ENCODE results near the gene DDIT3. TPM values are rescaled to one million over a fixed set of nuclear protein-coding genes. Genes with fewer than 3 reads are reported as not detected.

DDIT3 gene
- total and polyA plus RNA-seq, 2 of the 8 experiments (the other 6 are each of a cell fraction or from before 2014, with no cell fraction given) = 4.9 to 5.7 TPM

DNA sequence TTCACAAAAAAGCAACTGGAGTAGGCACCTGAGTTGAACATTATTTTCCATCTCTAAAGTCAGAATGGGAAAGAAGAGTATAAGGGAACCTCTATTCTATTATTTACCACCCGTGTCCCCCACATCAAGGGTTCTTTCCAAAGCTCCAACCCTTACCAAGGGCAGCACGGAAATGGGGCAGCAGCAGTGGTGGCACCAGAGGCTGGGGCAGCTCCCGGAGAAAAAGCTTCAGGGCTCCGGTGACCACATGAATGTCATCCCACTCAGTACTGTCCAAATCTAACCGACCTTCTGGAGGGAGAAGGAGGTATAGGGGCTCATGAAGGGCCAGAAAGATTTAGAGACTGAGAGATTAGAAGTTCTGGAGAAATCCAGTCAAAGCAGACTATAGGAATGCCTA lies 46.4 kb downstream of the DDIT3 start:
- Histone ChIP-seq H3K9ac (replicated peaks in 1 of 4; ENCODE audit: extremely low read depth in 1 of 4, low read depth in 3 of 4, low read length in 3 of 4) (no peak overlapping the region), H3K79me1 (ENCODE audit: low read depth, low read length) (no peaks in the 10 kb centered on the region), H4K8ac (ENCODE audit: extremely low read depth, insufficient read depth, low read length) (no peak overlapping the region), H2AFZ (ENCODE audit: low read length) (no peak overlapping the region), H3K56ac (replicated peaks; ENCODE audit: insufficient read length, low read depth, low read length) (no peak overlapping the region), H3K36me3 (ENCODE audit: control insufficient read depth in 2 of 4, insufficient read depth in 4 of 4, low read length in 3 of 4) (peaks cover 0 to 7% (median 2%) of the 10 kb centered on the region in 4 experiments; a peak in 3 of 8 replicates), H2BK5ac (ENCODE audit: low read depth, low read length) (no peak overlapping the region), H3K4me2 (ENCODE audit: insufficient read depth in 1 of 2, low read depth in 2 of 2, low read length in 2 of 2) (no peak overlapping the region), H3K27me3 (replicated peaks in 1 of 4; ENCODE audit: control insufficient read depth in 3 of 4, extremely low read depth in 1 of 4, insufficient read depth in 3 of 4, low read length in 3 of 4) (peaks cover 20 to 49% (median 42%) of the 10 kb centered on the region in 4 experiments), H2BK15ac (ENCODE audit: low read length) (no peak overlapping the region), H3K14ac (ENCODE audit: insufficient read length) (no peak overlapping the region), H3K18ac (ENCODE audit: extremely low read depth, low read length) (no peak overlapping the region), H3K4me3 (ENCODE audit: extremely low read depth in 1 of 4, insufficient read depth in 2 of 4, low read depth in 3 of 4, low read length in 4 of 4) (no peak overlapping the region), H4K91ac (replicated peaks; ENCODE audit: insufficient read length, low read length) (no peak overlapping the region), H2BK12ac (ENCODE audit: low read depth, low read length) (no peak overlapping the region), H2AK5ac (ENCODE audit: low read depth, low read length) (no peak overlapping the region), H4K20me1 (replicated peaks in 1 of 2; ENCODE audit: control insufficient read depth in 1 of 2, insufficient read depth in 2 of 2, low read length in 2 of 2) (peaks cover 0 to 4% of the 10 kb centered on the region in 2 experiments), H3K23ac (ENCODE audit: insufficient read length) (no peak overlapping the region), H2BK120ac (replicated peaks; ENCODE audit: low read depth, low read length) (no peak overlapping the region), H3K9me3 (ENCODE audit: insufficient read depth in 2 of 2, low read depth in 1 of 2, low read length in 1 of 2) (no peaks in the 10 kb centered on the region), H3K79me2 (ENCODE audit: control insufficient read depth in 1 of 2, insufficient read depth in 2 of 2, low read length in 2 of 2) (no peaks in the 10 kb centered on the region), H4K5ac (ENCODE audit: insufficient read length, low read depth, low read length) (no peak overlapping the region), H3K4me1 (replicated peaks in 1 of 4; ENCODE audit: control insufficient read depth in 3 of 4, insufficient read depth in 4 of 4, low read length in 3 of 4) (peaks cover 0 to 25% (median 11%) of the 10 kb centered on the region in 4 experiments; a peak in 6 of 7 replicates), H3K4ac (replicated peaks; ENCODE audit: insufficient read length, low read depth, low read length) (no peak overlapping the region), H2BK20ac (ENCODE audit: low read length) (no peak overlapping the region), H3K23me2 (ENCODE audit: low read depth, low read length) (peaks cover 8% of the 10 kb centered on the region; the same call in 1 of the 2 replicates), H3K27ac (ENCODE audit: low read depth, low read length) (no peak overlapping the region)
- POLR2A ChIA-PET (ENCODE audit: partially characterized antibody) = interaction anchor here (1.8 kb wide), 1 partner anchor 231 kb away, joined by 4 read pairs; no protein-coding TSS in a partner anchor
- CTCF ChIA-PET (ENCODE audit: partially characterized antibody) = interaction anchor here (0.6 to 25.1 kb wide), 9 partner anchors 13 to 265 kb away, joined by 3 to 441 read pairs (median 3); partner anchors contain the start of genes GLI1, INHBE and MARS1
- 97% methylated on average over 5 of the region's 5 CpGs; no CpG with 5 or more reads in 1 of the 2 experiments for WGBS, 2 experiments (ENCODE audit: extremely low coverage in 1 of 2, insufficient coverage in 1 of 2, insufficient read length in 1 of 2, insufficient replicate concordance in 2 of 2, low coverage in 1 of 2, low lambda C conversion rate in 2 of 2, missing lambda C conversion rate in 1 of 2)
- FAIRE-seq (no peak), DNase-seq (ENCODE audit: low read depth in 1 of 2, low spot score in 2 of 2) (no peak)
- TF ChIP-seq EP300 (IDR thresholded peaks at IDR 0.05; ENCODE audit: borderline replicate concordance in 1 of 2, low read depth in 2 of 2, low read length in 2 of 2) (no peak), ZNF274 (IDR thresholded peaks at IDR 0.05; ENCODE audit: borderline replicate concordance, extremely low read depth, low read length) (no peak), CHD2 (IDR thresholded peaks at IDR 0.05; ENCODE audit: low read length) (no peak), BRCA1 (IDR thresholded peaks at IDR 0.05; ENCODE audit: low read depth, low read length) (no peak), BCL11A (IDR thresholded peaks at IDR 0.05; ENCODE audit: low read depth in 2 of 2, low read length in 2 of 2) (no peak), SP2 (IDR thresholded peaks at IDR 0.05; ENCODE audit: low read length) (no peak), RAD21 (IDR thresholded peaks at IDR 0.05 in 1 of 2, conservative IDR thresholded peaks at IDR 0.05 in 1 of 2; ENCODE audit: low read depth in 2 of 2, low read length in 2 of 2) (no peak), MAX (IDR thresholded peaks at IDR 0.05) (no peak), SP1 (IDR thresholded peaks at IDR 0.05; ENCODE audit: low read depth, low read length) (no peak)
- TF ChIP-seq, protein P1, sequence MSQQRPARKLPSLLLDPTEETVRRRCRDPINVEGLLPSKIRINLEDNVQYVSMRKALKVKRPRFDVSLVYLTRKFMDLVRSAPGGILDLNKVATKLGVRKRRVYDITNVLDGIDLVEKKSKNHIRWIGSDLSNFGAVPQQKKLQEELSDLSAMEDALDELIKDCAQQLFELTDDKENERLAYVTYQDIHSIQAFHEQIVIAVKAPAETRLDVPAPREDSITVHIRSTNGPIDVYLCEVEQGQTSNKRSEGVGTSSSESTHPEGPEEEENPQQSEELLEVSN (IDR thresholded peaks at IDR 0.05) = no peak
- TF ChIP-seq, protein P2, sequence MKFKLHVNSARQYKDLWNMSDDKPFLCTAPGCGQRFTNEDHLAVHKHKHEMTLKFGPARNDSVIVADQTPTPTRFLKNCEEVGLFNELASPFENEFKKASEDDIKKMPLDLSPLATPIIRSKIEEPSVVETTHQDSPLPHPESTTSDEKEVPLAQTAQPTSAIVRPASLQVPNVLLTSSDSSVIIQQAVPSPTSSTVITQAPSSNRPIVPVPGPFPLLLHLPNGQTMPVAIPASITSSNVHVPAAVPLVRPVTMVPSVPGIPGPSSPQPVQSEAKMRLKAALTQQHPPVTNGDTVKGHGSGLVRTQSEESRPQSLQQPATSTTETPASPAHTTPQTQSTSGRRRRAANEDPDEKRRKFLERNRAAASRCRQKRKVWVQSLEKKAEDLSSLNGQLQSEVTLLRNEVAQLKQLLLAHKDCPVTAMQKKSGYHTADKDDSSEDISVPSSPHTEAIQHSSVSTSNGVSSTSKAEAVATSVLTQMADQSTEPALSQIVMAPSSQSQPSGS (IDR thresholded peaks at IDR 0.05; ENCODE audit: low read length) = no peak

All from H1 (cell line).